HG03521 (cell line): Measurements from ENCODE around the gene BMP7.
"Not testable (repeated sequence)": the region's sequence is repeated elsewhere in the genome, so short reads cannot be mapped to it uniquely, and the experiment has no call there.

ENCODE experiments used
- ATAC-seq: cut with Tn5 transposase; IDR thresholded peaks from one replicate; pipeline ENCODE4 v1.9.1; 2021; ENCODE audit warnings: mild to moderate bottlenecking, moderate library complexity; ENCODE audit not compliant: unreplicated experiment

The BMP7 gene

DNA sequence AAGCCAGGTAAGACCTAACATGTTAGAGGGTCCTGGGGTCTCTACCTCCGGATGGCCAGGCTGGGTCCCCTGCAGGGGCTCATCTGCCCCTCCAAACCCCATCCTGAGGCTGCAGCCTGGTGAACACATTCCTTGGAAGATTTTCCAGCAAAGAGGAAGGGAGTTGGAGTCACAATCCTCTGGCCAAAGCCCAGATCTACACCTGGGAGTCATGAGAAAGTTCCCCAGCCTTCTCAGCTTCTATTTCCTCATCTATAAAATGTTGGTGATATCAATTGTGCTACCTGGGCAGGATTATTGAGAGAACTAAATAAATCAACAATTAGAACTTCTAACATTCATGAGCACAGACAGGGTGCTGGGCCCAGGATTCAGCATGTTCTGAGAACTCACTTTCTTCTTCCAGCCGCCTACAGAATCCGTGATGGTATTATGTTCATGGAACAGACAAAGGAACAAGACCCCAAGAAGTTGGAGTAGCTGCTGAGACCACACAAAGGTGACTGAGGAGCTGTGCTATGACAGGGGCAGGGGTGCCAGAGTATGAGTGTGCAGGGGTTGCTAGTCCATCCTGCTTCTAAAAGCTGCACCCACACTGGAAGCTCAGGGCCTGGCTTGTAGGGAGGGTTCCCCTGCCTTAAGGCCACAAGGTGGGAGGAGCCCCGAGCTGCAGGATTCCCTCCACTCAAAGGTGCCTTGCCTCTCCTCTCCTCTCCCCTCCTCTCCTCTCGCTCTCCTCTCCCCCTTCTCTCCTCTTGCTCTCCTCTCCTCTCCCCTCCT, 68.9 kb downstream of the BMP7 start:
- no peak for ATAC-seq

DNA sequence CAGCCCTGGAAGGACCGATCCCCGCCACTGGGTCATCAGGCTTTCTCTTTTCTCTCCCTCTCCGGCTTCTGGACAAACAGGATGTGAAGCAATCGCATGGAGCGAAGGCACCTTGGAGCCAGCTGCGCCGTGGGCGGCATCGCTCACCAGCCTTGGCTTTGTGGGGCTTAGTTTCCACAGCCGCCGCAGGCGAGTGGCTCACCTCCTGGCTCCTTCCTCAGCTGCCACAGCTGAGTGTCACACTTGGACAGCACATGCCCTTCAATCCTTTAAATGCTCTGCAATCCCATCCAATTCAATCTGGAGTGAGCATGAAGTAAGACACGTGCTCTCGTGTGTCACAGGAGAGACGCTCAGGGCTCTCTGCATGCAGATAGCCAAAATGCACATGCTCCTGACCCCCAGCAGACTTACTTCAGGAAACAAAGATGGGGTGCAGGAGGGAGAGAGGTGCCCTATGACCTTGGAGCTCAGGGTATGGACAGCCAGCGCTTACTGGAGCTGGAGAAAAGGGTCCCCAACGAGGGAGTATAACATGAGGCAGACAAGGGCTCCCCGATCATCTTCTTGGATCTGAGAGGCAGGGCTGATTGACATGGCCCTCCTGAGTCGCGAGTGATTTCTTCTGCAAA, 70.9 kb downstream of the BMP7 start:
- no peak for ATAC-seq

GRCh38 chr20:57195023-57195422, 71.4 kb downstream of the BMP7 start:
- no peak for ATAC-seq

DNA sequence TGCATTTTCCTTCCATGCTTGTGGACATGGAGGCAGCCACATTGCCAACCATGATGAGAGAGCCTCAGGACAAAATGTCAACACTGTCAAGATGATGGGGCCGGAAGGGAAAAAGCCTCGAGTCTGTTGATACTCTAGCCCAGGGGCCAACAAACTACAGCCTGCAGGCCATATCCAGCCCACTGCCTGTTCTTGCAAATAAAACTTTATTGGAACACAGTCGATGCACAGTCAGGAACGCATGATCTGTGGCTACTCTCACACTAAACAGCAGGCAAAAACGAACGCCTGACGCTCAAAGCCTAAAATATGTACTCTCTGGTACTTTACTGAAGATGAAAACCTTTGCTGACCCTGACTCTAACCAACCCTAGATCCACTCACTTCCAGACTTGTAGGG, 72.3 kb downstream of the BMP7 start:
- ATAC-seq = no peak

DNA sequence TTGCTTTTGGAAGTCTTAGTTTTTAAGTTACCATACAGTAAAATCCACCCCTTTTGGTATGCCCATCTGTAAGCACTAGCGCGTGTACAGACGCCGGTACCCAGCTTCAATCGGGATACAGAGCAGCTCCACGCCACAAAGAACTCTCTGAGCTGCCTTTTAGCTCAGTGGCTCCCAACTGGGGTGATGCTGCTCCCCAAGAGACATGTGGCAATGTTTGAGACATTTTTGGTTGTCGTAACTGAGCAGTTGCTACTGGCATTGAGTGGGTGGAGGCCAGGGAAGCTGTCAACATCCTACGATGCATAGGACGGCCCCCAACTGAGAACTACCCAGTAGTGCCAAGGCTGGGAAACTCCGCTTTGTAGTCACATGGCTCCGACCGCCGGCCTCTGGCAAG, 73.3 kb downstream of the BMP7 start:
- no peak for ATAC-seq

DNA sequence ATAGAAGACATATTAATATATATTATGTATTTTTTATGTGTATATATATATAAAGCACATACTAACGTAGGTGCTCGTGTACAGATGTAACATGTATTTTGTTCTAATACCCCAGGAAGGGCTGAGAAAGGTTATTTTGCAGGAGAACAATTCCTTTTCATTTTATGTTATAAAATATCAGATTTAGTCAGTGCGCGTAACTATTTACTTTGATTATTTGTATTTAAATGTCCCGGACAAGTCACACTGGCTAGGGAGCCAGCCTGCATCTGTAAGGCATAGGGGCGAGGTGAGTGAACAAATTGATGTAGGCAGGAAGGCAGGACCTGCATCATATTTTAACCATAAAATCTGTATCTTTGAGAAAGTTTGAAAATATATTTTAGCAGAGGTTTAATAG, 74.1 kb downstream of the BMP7 start:
- ATAC-seq = no peak

DNA sequence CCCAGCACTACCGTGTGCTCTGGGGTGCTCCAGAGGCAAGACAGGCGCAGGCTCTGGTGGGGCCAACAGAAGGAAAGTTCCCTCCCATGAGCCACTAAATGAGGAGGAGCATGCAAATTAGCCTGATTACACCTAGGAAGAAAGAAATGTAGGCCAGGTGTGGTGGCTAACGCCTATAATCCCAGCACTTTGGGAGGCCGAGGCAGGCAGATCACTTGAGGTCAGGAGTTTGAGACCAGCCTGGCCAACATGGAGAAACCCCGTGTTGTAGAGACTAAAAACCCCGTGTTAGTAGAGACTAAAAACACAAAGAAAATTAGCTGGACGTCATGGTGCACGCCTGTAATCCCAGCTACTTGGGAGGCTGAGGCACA, 75.2 kb downstream of the BMP7 start:
- ATAC-seq = not testable (repeated sequence)

- ATAC-seq = no peak
Measured at GRCh38 chr20:57190536-57191264, 75.7 kb downstream of the BMP7 start.

GRCh38 chr20:57189713-57190112, 76.7 kb downstream of the BMP7 start:
- no peak for ATAC-seq

DNA sequence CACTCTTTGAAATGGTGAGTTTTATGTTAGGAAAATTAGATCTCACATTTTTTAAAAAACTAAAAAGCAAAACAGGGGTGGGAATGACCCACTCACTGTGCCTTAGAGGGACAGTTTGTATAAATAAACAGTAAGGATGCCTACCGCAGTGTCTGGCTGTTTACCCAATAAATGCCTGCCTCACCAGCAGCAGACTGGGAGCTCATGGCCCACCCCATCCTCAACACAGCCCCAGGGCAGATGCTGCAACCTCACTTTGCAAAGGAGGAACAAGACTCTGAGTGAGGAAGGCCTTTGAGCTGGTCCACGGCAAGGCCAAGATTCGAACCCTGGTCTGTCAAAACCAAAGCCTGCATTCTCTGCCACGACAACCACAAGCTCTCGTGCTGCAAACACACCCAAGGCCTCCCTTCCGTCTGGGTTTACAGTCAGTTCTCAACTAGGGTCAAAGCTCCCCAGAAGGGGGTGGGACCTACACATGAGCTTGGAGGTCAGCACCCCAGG, 77.8 kb downstream of the BMP7 start:
- ATAC-seq = no peak

DNA sequence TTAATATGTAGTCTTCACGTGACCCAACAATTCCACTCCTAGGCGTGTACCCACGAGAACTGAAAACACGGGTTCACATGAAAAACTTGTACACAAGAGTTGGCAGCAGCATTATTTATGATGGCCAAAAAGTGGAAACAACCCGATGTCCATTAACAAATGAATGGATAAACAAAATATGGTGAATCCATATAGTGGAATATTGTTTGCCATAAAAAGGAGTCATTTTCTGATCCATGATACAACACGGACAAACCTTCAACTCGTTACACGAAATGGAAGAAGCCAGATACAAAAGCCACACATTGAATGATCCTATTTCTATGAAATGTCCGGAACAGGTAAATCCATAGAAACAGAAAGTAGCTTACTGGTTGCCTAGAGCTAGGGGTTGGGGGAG, 78.4 kb downstream of the BMP7 start:
- ATAC-seq = no peak

GRCh38 chr20:57187068-57187634, 79.3 kb downstream of the BMP7 start:
- ATAC-seq = no peak

DNA sequence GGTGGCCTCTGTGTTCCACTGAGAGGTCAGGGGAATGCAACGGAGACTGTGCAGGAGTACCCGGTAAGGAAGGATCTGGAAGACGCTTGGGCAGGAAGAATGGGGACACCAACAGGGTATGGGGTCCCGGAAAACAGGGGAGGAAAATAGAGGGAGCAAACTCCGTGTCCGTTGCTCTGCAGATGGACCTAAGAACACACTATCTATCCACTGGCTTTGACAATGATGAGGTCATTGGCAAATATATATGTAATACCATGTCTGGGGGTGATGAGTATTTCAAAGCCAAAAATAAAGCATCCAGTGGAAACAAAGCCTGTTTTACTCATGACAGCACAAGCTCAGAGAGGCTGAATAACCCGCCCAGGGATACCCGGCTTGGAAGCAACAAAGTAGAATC, 80.2 kb downstream of the BMP7 start:
- no peak for ATAC-seq

GRCh38 chr20:57185188-57185743, 81.2 kb downstream of the BMP7 start:
- ATAC-seq = no peak

GRCh38 chr20:57183457-57184009, 82.9 kb downstream of the BMP7 start:
- ATAC-seq = no peak

- no peak for ATAC-seq
Measured at GRCh38 chr20:57181639-57182038, 84.8 kb downstream of the BMP7 start.

DNA sequence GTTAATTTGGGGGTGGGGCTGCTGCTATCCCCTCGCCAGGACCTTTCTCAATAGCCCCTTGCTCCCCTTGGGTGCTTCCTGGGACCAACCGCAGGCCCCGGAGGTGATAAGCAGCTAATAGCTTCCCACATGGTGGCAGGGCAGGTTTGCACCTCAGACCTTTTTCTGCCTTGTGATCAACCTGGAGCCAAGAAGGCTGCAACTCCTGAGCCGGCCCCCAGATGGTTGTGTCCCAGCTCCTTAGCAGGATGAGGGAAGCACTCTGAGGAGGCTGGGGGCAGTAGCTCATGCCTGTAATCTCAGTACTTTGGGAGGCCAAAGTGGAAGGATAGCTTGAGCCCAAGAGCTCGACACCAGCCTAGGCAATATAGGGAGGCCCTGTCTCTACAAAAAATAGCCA, 85.5 kb downstream of the BMP7 start:
- ATAC-seq = no peak

DNA sequence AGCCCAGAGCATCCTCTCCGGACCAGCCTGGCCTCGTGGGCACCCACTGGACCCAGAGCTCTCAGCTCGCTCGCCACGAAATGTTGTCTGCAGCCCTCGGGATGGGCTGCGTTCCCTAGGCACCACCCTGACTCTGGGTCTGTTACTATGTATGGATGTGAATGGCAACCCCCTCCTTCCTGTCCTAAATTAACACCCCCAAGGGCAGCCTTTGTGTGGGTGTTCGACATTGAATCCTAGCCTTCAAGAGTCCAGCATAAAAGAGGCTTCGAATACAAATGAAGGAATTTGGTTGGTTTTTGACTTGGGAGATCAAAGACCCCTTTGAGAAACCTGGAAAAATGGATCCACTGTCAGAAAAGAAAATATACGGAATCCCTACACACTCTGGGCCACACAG, 86.1 kb downstream of the BMP7 start:
- no peak for ATAC-seq

GRCh38 chr20:57179265-57179664, 87.2 kb downstream of the BMP7 start:
- ATAC-seq = no peak

DNA sequence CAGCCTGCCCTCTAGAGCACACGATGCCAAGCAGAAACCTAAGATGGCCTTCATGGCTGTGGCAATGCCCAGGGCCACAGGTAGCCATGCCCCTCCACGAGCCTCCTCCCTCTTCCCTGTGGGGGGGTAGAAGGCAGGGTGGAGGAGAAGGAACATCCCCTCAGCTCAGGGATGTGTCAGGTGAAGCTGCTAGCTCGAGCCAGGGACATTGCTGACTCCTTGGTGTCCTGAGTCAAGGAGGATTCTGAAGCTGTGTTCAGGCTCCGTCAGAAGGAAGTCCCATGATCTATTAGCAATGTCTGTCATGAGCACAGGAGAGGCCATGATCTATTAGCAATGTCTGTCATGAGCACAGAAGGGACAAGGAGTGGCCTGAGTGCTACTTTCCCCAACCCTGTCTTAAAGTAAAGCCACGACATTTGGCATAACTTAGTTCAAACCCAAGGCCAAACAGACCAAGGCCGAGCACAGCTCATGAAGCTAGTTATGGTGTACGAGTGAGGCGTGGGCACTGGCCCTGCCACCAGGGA, 87.8 kb downstream of the BMP7 start:
- no peak for ATAC-seq
